ENCODE measurements around the gene PLBD1. TPM values are rescaled to one million over a fixed set of nuclear protein-coding genes. Genes with fewer than 3 reads are reported as not detected.

PLBD1 gene
- total RNA-seq, 6 donors from 2014 or later = 17.8 to 69.2 (median 36.5) TPM

DNA sequence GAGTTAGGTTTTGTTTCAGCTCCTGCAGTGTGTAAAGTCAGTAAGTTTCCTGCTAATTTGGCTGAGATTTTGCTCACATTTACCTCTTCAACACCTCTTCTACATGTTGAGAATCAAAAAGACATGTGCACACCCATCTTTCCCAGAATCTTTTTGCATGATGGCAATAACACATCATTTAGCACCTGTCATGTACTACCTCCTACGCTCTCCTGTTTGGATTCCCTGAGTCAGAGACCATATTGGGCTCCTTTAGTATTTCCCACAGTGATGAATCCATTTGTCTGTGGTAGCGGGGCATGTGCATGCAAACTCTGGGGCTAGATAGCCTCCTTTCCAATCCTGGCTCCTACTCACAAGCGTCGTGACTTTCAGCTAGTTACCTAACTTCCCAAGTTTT is 20.1 kb downstream of the PLBD1 start:
- DNase-seq (no peak), ATAC-seq (ENCODE audit: low FRiP score in 2 of 2) (no peak)
- 95 to 99% methylated on average over 4 of the region's 4 CpGs for WGBS, 2 donors
- H3K27me3 ChIP-seq = no peaks in the 10 kb centered on the region
- H3K36me3 ChIP-seq = no peaks in the 10 kb centered on the region
- TF ChIP-seq, protein P1, sequence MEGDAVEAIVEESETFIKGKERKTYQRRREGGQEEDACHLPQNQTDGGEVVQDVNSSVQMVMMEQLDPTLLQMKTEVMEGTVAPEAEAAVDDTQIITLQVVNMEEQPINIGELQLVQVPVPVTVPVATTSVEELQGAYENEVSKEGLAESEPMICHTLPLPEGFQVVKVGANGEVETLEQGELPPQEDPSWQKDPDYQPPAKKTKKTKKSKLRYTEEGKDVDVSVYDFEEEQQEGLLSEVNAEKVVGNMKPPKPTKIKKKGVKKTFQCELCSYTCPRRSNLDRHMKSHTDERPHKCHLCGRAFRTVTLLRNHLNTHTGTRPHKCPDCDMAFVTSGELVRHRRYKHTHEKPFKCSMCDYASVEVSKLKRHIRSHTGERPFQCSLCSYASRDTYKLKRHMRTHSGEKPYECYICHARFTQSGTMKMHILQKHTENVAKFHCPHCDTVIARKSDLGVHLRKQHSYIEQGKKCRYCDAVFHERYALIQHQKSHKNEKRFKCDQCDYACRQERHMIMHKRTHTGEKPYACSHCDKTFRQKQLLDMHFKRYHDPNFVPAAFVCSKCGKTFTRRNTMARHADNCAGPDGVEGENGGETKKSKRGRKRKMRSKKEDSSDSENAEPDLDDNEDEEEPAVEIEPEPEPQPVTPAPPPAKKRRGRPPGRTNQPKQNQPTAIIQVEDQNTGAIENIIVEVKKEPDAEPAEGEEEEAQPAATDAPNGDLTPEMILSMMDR (IDR thresholded peaks at IDR 0.05) = no peak
- TF ChIP-seq POLR2A (IDR thresholded peaks at IDR 0.05) (no peak), POLR2AphosphoS5 (IDR thresholded peaks at IDR 0.05) (no peak), EP300 (IDR thresholded peaks at IDR 0.05) (no peak)
- H3K4me3 ChIP-seq = no peak overlapping the region
- H3K27ac ChIP-seq = no peak overlapping the region
- no peaks in the 10 kb centered on the region for H3K4me1 ChIP-seq
- no peaks in the 10 kb centered on the region for H3K9me3 ChIP-seq

DNA sequence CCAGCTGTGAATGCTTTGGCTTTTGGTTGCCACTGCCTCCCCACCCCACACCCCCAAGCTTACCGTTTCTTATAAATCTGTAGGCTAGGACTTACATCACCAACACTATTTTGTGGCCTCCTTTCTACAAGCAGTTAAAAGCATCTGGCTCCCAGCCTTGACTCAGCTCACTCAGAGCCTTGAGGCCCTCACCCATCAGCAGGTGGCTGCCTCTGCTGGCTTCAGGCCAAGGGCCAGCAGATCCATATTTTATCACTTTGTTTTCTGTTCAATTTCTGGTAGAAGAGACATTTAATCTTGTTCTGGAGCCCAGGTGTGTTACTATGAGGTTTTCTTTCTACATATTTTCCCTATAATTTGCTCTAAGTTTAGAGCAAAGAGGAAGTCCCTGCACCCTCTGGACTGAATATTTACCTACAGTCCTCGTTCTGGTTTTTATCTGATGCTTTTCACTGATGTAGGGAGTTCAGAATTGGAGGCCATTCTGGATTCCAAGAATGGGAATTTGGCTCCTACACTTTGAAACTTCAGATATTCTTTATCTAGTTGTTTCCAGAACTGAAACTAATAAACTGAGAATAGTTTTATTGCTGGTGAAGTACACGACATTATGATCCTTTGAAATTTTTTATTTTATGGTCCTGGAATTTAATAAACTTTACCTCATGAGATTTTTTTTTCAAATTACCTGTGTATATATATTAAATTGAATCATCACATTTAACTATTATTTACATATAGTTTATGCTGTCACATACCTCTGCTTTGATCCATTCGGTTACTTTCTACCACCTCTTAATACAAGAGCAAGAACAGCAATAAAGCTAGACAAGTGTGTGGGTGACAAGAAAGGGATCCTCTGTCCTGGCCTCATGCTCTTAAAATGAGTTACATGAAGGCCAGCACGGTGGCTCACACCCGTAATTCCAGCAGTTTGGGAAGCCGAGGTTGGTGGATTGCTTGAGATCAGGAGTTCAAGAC is 22.2 kb downstream of the PLBD1 start:
- no peak for TF ChIP-seq POLR2A (IDR thresholded peaks at IDR 0.05)
- TF ChIP-seq EP300 (IDR thresholded peaks at IDR 0.05) = no peak
- TF ChIP-seq, protein P1 (IDR thresholded peaks at IDR 0.05) = no peak
- TF ChIP-seq POLR2AphosphoS5 (IDR thresholded peaks at IDR 0.05) = no peak
- Histone ChIP-seq H3K36me3 (no peaks in the 10 kb centered on the region), H3K27me3 (no peaks in the 10 kb centered on the region), H3K4me3 (no peak overlapping the region), H3K9me3 (no peaks in the 10 kb centered on the region), H3K4me1 (no peaks in the 10 kb centered on the region), H3K27ac (no peak overlapping the region)
- ATAC-seq (ENCODE audit: low FRiP score in 2 of 2) (no peak), DNase-seq (no peak)
- 89 to 90% methylated on average over 7 of the region's 7 CpGs for WGBS, 2 donors

DNA sequence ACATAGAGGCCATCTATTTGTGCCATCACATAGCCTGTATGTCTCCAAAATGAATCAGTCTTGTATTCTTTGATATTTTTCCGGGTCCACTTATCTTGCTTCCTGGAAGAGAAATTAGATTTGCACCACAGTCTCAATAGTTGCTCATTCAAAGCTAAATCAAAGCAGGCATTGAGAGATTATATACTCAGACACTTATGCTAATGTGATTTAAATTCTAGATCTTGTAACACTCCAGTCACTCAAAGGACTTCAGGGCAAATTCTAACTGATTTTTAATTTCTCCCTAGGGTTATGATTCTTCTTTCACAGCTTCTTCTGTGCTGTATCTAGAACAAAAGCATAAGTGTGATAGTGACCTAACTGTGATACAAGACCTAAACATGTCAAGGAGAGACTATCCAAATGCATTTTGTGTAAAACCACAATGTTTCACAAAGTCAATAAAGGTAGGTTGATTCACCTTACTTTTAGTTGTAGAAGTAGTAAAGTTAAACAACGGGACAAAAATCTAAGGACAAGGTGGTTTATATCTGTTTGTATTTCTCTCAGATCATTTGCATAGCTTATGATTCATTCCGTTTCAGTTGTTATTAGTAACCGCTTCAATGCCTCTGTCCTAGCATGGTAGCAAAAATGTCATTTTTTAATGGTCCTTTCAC is 26.8 kb downstream of the PLBD1 start:
- TF ChIP-seq POLR2AphosphoS5 (IDR thresholded peaks at IDR 0.05) (no peak), EP300 (IDR thresholded peaks at IDR 0.05) (no peak), POLR2A (IDR thresholded peaks at IDR 0.05) (no peak)
- TF ChIP-seq, protein P1 (IDR thresholded peaks at IDR 0.05) = no peak
- H3K9me3 ChIP-seq = no peaks in the 10 kb centered on the region
- H3K4me3 ChIP-seq = no peak overlapping the region
- no peaks in the 10 kb centered on the region for H3K4me1 ChIP-seq
- 85 to 88% methylated on average over 4 of the region's 4 CpGs for WGBS, 2 donors
- H3K36me3 ChIP-seq = peaks cover 0 to 3% (median 0%) of the 10 kb centered on the region in 4 donors
- DNase-seq (no peak), ATAC-seq (ENCODE audit: low FRiP score in 2 of 2) (no peak)
- H3K27me3 ChIP-seq = no peaks in the 10 kb centered on the region
- H3K27ac ChIP-seq = no peak overlapping the region

DNA sequence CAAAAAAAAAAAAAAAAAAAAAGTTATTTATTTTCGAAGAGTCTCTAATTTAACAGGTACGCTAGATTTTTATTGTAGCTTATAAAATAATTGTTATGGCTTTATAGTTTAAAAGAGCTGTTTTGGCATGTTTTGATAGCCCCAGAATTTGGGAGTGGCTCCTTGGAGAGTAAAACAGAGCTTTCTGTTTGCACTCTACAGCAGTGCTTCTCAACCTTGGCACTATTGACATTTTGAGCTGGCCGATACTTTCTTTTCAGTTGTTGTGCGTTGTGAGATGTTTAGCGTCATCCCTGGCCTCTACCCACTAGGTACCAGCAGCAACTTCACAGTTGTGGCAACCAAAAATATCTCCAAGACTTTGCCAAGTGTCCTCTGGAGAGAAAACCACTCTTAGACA is 30.6 kb downstream of the PLBD1 start:
- no peaks in the 10 kb centered on the region for H3K9me3 ChIP-seq
- ATAC-seq (ENCODE audit: low FRiP score in 2 of 2) (no peak), DNase-seq (no peak)
- TF ChIP-seq EP300 (IDR thresholded peaks at IDR 0.05) (no peak), POLR2AphosphoS5 (IDR thresholded peaks at IDR 0.05) (no peak), POLR2A (IDR thresholded peaks at IDR 0.05) (no peak)
- TF ChIP-seq, protein P1 (IDR thresholded peaks at IDR 0.05) = no peak
- 77 to 84% methylated on average over 5 of the region's 5 CpGs for whole genome bisulfite sequencing, 2 donors
- peaks cover 0 to 5% (median 2%) of the 10 kb centered on the region in 4 donors for H3K36me3 ChIP-seq
- H3K27ac ChIP-seq = no peak overlapping the region
- H3K4me1 ChIP-seq = no peaks in the 10 kb centered on the region
- H3K4me3 ChIP-seq = no peak overlapping the region
- H3K27me3 ChIP-seq = no peaks in the 10 kb centered on the region

All from upper lobe of left lung (tissue), 6 donors.